ENCODE measurements around the gene UGT1A4. TPM values are rescaled to one million over a fixed set of nuclear protein-coding genes. Genes with fewer than 3 reads are reported as not detected.

The UGT1A4 gene
- total RNA-seq, 1 experiment from 2014 or later: 0.12 TPM

- CTCF ChIA-PET: no interaction called here
- Histone ChIP-seq H3K27ac (ENCODE audit: low read depth, low read length) (no peak overlapping the region), H3K27me3 (ENCODE audit: insufficient read depth, low read length) (no peaks in the 10 kb centered on the region), H3K36me3 (ENCODE audit: control insufficient read depth in 1 of 2, insufficient read depth in 2 of 2, low read length in 2 of 2) (no peaks in the 10 kb centered on the region), H3K9ac (ENCODE audit: low read length) (no peak overlapping the region), H3K4me2 (ENCODE audit: low read length) (no peak overlapping the region), H3K9me2 (ENCODE audit: insufficient read depth) (no peaks in the 10 kb centered on the region), H3K4me3 (replicated peaks in 1 of 2; ENCODE audit: low read depth in 1 of 2, low read length in 2 of 2) (no peak overlapping the region), H3K9me3 (ENCODE audit: control insufficient read depth in 1 of 2, insufficient read depth in 1 of 2, low read depth in 1 of 2, low read length in 2 of 2) (no peaks in the 10 kb centered on the region), H2AFZ (ENCODE audit: low read depth, low read length, poor library complexity, severe bottlenecking) (no peak overlapping the region), H4K20me1 (ENCODE audit: insufficient read depth) (no peaks in the 10 kb centered on the region), H3K79me2 (ENCODE audit: insufficient read depth, low read length) (no peaks in the 10 kb centered on the region), H3K4me1 (ENCODE audit: control insufficient read depth in 1 of 2, insufficient read depth in 2 of 2, low read length in 2 of 2) (no peaks in the 10 kb centered on the region)
- no peak for DNase-seq (ENCODE audit: low read depth, low spot score)
- intact Hi-C loops (cut with micrococcal nuclease): no loop called here
- TF ChIP-seq POLR2AphosphoS5 (IDR thresholded peaks at IDR 0.05; ENCODE audit: low read depth, low read length) (no peak), CEBPB (IDR thresholded peaks at IDR 0.05; ENCODE audit: low read depth) (no peak), MAX (IDR thresholded peaks at IDR 0.05) (no peak), FOSL1 (IDR thresholded peaks at IDR 0.05; ENCODE audit: low read depth) (no peak), ZBTB33 (IDR thresholded peaks at IDR 0.05; ENCODE audit: extremely low read depth, insufficient replicate concordance, low read length) (no peak), JUND (IDR thresholded peaks at IDR 0.05) (no peak), CTCF (IDR thresholded peaks at IDR 0.05 in 2 of 3, conservative IDR thresholded peaks at IDR 0.05 in 1 of 3; ENCODE audit: borderline replicate concordance in 1 of 3, insufficient read depth in 1 of 3, low read depth in 2 of 3, low read length in 2 of 3) (no peak), SRF (IDR thresholded peaks at IDR 0.05; ENCODE audit: low read depth) (no peak), REST (IDR thresholded peaks at IDR 0.05; ENCODE audit: low read depth) (no peak), TCF7L2 (IDR thresholded peaks at IDR 0.05; ENCODE audit: borderline replicate concordance, extremely low read depth, insufficient read depth, insufficient read length) (no peak), EGR1 (IDR thresholded peaks at IDR 0.05; ENCODE audit: low read depth) (no peak), POLR2A (IDR thresholded peaks at IDR 0.05; ENCODE audit: borderline replicate concordance, extremely low read depth, insufficient read depth, insufficient read length) (no peak), SP1 (IDR thresholded peaks at IDR 0.05; ENCODE audit: low read depth) (no peak), RAD21 (IDR thresholded peaks at IDR 0.05; ENCODE audit: low read depth) (no peak)
- no peak for ATAC-seq
- POLR2A ChIA-PET: no interaction called here
- RAD21 ChIA-PET (ENCODE audit: low non-redundant PET in 1 of 2, low total read pairs in 2 of 2, uncharacterized antibody in 2 of 2, unreplicated experiment in 2 of 2): no interaction called here
- BruUV-seq (replicated peaks): no TSS peak
Observed at GRCh38 chr2:233699424-233700027, 19.0 kb upstream of the UGT1A4 start.

All from HCT116 (cell line).